ENCODE results near the gene MT4.

GRCh38 chr16:56615353-56615752 lies 50.5 kb downstream of the MT4 start:
- TF ChIP-seq EZH2 (IDR thresholded peaks at IDR 0.05; ENCODE audit: insufficient read depth, poor library complexity, severe bottlenecking) (no peak), EZH2phosphoT487 (IDR thresholded peaks at IDR 0.05; ENCODE audit: insufficient read depth, low read depth) (no peak)
